Activated CD4-positive, alpha-beta T cell treated with anti-CD3 and anti-CD28 coated beads, Interleukin-2, amount 50 U/mL, for 24 hours (primary cell): ENCODE data around the gene GPC6.

ENCODE experiments used
- DNase-seq, 2 donors: peaks; one replicate each; pipeline ENCODE4 v3.0.0-alpha.2; 2020; ENCODE audit warnings: low read depth in 1 of 2, low spot score in 1 of 2

Gene GPC6

DNA sequence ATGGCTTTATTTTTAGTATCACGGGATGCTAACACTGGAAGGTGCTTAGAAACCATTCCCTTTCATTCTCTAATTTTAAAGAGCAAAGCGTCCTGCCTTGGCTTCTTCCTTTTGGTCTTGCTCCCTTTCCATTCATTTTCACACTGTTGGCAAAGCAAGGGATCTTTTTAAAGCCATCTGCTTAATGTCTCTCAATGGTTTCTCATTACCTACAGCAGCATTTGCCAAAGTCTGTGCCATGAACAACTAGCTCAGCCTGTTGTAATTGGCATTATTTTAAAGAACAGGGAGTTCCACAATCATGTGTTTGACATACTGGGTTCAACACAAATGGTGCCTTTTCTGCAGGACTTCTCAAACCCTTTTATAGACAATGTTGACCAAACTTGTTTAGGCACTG, 444.3 kb downstream of the GPC6 start:
- no peak for DNase-seq

DNA sequence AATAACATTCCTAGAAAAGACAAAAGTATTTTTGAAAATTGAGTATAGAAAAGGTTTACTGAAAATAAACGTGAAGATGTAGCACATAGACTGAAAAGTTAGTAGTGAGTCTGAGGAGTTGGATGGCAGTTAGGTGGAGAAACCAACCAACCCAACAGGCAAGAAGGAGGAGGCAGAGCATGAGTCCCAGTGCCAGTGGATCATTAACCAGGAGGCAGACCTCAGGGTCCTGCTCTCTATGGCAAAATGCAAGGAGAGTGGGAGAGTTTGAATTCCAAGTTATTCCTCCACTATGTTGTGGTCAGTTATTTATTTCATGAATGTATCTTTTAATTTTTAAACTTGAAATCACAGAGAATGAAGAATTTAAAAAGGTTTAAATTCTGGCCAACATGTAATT, 446.4 kb downstream of the GPC6 start:
- DNase-seq = no peak

DNA sequence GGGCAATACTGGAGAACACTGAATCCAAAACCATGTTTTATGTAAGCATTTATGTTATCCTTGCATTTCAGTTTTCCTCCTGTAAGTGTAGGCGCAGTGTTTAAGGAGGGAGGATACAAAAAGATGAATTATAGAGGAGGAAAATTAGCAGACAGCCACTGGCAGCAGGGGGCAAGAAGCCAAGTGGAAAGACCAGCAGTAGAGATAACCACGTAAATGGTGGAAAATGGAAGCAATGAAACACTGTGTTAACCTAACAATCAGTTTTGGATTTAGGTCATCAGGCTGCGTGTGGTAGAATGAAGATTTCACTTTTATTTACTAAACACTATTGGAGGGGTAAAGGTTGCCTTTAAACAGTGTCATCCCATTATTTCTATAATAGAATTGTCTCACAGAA, 447.3 kb downstream of the GPC6 start:
- no peak for DNase-seq

GRCh38 chr13:93674337-93674755, 447.7 kb downstream of the GPC6 start:
- no peak for DNase-seq

DNA sequence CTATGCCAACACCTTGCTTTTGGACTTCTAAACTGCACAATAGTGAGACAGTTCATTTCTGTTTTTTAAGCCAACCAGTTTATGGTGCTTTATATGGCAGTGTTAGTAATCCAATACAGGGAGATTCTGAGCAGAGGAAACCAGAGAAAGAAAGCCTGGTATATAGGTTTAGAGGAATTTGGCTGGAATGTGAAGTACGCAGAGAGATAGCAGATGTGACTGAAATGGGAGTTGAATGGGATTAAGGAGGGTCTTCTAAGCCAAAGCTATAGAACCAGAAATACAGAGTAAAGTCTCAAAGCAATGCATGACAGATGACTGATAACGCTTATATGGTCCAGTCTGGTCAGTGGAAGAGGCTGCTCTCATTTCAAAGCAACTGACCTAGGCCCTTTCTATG, 453.7 kb downstream of the GPC6 start:
- no peak for DNase-seq

DNA sequence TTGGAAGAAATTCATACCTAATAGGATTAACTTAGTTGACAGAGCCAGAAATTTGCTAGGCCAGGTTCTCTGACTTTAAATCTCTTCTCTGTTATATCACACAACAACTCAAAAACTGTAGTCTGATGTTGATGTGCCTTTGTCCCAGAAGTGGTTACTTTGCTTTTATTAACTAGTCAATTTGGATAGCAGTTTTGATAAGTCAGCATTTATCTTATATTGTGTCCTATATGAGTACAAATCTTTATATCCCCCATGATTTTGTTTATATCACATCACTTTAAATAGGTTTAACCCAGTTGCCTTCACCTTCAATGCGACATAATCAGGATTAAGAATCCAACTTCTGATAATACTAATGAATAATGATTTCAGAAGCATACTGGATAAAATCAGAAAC, 459.3 kb downstream of the GPC6 start:
- no peak for DNase-seq

GRCh38 chr13:93686399-93686798, 459.8 kb downstream of the GPC6 start:
- no peak for DNase-seq

DNA sequence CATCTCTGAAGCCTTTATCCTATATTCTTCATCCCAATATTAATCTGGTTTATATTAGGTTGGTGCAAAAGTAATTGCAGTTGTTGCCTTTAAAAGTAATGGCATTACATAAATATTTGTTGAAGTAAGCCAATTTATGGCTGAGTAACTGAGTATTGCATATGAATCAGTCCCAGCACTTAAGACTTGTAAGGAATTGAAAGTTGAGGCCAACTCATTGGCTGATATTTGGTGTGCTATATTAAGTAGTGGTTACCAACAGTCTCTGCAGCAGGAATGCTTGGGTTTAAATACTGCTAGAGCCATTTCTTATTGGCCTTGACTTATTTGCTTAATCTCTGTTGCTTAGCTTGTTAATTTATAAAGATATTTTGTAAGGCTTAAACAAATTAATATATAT, 460.7 kb downstream of the GPC6 start:
- no peak for DNase-seq

GRCh38 chr13:93689333-93689732, 462.7 kb downstream of the GPC6 start:
- DNase-seq = no peak

GRCh38 chr13:93690139-93690538, 463.5 kb downstream of the GPC6 start:
- DNase-seq = no peak

DNA sequence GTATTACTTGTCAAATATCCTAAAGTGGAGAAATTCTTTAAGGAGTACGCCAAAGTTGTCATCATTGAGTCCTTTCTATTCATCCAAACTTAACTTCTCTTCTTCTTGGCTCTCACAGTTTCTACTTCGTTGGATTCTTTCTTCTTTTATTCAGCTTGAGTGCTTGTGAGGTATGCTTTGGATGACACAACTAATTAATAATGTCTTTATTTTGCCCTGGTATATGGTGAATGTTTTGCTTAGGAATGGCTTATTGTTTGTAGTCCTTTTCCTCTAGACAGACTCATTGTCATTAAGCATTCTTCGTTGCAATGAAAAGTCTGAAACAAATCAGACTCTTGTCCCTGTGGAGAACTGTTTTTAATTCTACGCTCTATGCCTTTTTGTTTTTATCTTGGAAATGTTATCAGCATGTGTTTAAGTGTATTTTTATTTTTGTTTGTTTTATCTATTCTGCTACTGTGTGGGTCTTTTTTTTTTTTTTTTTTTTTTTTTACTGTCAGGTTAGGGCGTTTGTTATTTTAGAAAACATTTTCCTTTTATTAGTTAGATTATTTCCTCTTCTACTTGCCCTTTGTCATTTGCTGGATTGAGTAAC, 471.5 kb downstream of the GPC6 start:
- DNase-seq = no peak

GRCh38 chr13:93700115-93700514, 473.5 kb downstream of the GPC6 start:
- DNase-seq = no peak

- DNase-seq = no peak
Observed at GRCh38 chr13:93708308-93709075, 481.9 kb downstream of the GPC6 start.

DNA sequence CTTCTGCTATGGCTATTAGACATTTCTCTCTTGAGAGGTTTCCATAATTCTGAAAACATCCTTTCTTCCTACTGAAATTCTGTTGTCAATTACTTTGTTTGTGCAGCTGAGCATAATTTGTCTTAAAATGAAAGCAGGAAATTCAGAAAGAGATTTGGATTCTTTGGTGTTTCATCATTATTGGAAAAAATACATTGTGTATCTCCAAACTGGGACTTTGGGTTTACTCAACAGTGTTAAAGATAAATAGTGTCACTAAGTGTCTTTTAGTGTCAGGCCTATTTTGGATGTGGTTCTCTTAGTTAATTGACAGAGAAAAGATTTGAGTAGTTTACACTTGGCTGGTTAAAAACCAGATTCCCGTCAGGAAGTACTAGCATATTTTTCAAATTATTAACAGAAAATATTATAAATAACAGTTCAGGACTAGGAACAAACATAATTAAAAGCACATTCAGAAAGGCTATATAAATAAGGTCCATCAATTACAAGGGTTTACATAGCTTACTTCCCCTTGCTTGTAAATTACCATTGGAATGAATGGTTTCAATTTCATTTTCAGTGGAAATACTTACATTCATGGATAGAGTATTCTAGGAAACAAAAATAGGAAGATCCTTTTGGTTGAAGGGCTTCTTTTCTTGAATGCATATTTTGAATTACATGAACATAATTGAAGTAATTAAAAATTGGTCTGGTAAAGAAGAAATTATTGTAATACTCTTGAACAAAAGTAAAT, 483.1 kb downstream of the GPC6 start:
- DNase-seq = no peak

GRCh38 chr13:93714171-93714570, 487.6 kb downstream of the GPC6 start:
- DNase-seq = no peak

DNA sequence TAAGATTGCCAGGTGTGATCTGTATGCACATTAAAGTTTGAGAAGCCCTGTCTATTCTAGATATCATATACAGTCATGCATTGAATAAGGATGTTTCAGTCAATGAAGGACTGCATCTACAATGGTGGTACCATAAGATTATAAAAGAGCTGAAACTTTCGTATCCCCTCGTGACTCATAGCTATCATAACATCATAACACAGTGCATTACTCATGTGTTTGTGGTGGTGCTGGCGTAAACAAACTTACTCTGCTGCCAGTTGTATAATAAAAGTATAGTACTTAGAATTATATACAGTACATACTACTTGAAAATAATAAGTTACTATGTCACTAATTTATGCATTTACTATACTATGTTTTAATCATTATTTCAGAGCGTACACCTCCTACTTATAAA, 489.3 kb downstream of the GPC6 start:
- DNase-seq = no peak

DNA sequence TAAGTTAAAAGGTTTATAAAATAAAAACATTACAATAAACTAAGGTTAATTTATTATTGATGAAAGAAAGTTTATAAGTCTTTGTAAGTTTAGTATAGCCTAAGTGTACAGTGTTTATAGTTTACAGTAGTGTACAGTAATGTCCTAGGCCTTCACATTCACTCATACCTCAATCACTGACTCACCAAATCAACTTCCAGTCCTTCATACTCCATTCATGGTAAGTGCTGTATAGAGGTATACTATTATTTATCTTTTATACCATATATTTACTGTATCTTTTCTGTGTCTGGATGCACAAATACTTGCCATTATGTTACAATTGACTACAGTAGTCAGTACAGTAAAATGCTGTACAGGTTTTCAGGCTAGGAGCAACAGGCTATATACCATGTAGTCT, 490.0 kb downstream of the GPC6 start:
- DNase-seq = no peak

GRCh38 chr13:93721483-93721882, 494.9 kb downstream of the GPC6 start:
- no peak for DNase-seq

DNA sequence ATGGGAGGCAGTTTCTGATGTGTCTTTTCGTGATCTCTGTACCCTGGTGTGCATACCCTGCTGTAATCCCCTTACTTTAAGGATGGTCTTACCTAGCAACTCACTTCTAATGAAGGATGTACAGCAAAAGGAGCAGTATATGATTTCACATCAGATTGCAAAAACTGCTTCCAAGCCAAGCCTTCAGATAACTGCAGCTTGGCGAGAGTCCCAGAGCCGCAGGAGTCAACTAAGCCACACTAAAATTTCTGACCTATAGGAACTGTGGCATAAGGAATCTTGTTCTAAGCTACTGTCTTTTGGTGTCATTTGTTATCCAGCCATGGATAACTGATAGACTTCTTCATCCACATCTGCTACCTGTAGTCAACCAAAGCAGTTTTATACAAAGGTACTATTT, 496.7 kb downstream of the GPC6 start:
- no peak for DNase-seq

GRCh38 chr13:93724187-93724586, 497.6 kb downstream of the GPC6 start:
- no peak for DNase-seq

DNA sequence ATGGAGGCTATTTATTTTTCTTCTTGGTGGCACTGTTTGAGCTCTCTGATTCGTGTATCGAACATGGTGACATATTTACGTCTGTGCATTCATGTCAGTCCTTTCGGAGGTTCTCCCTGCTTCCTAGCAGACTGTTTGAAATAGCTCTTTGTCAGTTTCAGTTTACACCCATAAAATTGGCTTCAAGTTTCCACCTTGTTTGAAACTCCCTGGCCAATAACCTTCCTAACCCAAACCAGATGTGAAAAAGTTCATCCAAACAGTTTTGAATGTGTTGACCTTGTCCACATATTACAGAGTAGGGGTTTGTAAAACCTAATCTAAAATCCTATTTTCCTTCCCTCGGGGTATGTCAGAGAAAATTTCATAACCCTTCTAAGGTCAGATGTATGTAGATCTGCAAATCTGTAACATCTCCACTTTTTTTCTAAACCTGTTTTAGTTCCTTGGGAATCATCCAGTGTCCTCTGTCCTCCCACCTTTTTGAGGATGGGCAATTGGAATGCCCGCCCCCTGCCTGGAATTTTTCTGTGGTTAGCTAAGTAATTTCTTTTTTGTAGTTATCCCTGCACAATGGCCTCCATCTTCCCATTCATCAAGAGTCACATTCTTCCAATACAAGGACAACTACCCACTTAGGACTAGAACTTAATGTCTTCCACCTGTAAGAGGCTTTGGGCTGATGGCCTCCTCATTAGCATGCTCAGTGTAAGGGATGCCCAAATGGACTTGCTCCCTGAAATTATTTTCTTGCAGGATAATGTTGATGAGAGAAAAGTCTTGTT, 499.8 kb downstream of the GPC6 start:
- no peak for DNase-seq
